ENCODE data around the gene PRIM1. TPM values are rescaled to one million over a fixed set of nuclear protein-coding genes. Genes with fewer than 3 reads are reported as not detected.
A peak's percentile ranks its signal among the peaks of the same experiment; 100 is the strongest.
"Not testable (repeated sequence)": the region's sequence is repeated elsewhere in the genome, so short reads cannot be mapped to it uniquely, and the experiment has no call there.

The PRIM1 gene
- total RNA-seq, 2 experiments from 2014 or later = 5.3 to 6.1 TPM

GRCh38 chr12:56749853-56750252, 2.3 kb downstream of the PRIM1 start:
- no peak for ATAC-seq (ENCODE audit: poor library complexity)
- peaks cover 68% of the 10 kb centered on the region for H3K36me3 Mint-ChIP-seq (ENCODE audit: low read depth)
- H3K36me3 ChIP-seq (ENCODE audit: insufficient read depth, low read length) = peaks cover 34% of the 10 kb centered on the region
- TF ChIP-seq, protein P1, sequence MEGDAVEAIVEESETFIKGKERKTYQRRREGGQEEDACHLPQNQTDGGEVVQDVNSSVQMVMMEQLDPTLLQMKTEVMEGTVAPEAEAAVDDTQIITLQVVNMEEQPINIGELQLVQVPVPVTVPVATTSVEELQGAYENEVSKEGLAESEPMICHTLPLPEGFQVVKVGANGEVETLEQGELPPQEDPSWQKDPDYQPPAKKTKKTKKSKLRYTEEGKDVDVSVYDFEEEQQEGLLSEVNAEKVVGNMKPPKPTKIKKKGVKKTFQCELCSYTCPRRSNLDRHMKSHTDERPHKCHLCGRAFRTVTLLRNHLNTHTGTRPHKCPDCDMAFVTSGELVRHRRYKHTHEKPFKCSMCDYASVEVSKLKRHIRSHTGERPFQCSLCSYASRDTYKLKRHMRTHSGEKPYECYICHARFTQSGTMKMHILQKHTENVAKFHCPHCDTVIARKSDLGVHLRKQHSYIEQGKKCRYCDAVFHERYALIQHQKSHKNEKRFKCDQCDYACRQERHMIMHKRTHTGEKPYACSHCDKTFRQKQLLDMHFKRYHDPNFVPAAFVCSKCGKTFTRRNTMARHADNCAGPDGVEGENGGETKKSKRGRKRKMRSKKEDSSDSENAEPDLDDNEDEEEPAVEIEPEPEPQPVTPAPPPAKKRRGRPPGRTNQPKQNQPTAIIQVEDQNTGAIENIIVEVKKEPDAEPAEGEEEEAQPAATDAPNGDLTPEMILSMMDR (IDR thresholded peaks at IDR 0.05) = no peak
- H3K27ac Mint-ChIP-seq = peak overlapping the region; percentile 27
- H3K4me1 ChIP-seq (ENCODE audit: insufficient read depth, low read length) = peaks cover 10% of the 10 kb centered on the region
- no peaks in the 10 kb centered on the region for H3K27me3 ChIP-seq (ENCODE audit: control insufficient read depth in 1 of 2, insufficient read depth in 2 of 2, low read length in 2 of 2)
- ChIA-PET POLR2A (no interaction called here), CTCF (no interaction called here)
- peak overlapping the region; percentile 76 for H3K4me3 Mint-ChIP-seq
- DNase-seq = no peak
- no peak overlapping the region for H3K4me3 ChIP-seq (ENCODE audit: low read length)
- H3K4me1 Mint-ChIP-seq (ENCODE audit: low read depth) = peaks cover 33% of the 10 kb centered on the region
- no peak overlapping the region for H3K27ac ChIP-seq (ENCODE audit: low read depth in 1 of 2, low read length in 2 of 2)
- H3K9me3 Mint-ChIP-seq = no peaks in the 10 kb centered on the region
- intact Hi-C loops (cut with DNase I, micrococcal nuclease) = loop anchor here (2.0 to 5.0 kb wide), 2 partner anchors 23 to 377 kb away; partner anchors contain the start of gene LRP1 (in 1 of the 2)
- no peaks in the 10 kb centered on the region for H3K9me3 ChIP-seq (ENCODE audit: control insufficient read depth in 1 of 2, insufficient read depth in 1 of 2, low read length in 2 of 2)
- H3K27me3 Mint-ChIP-seq = no peaks in the 10 kb centered on the region

GRCh38 chr12:56749359-56749758, 2.8 kb downstream of the PRIM1 start:
- Mint-ChIP-seq H3K4me3 (no peak overlapping the region), H3K27ac (no peak overlapping the region), H3K9me3 (no peaks in the 10 kb centered on the region), H3K36me3 (ENCODE audit: low read depth) (peaks cover 72% of the 10 kb centered on the region), H3K27me3 (no peaks in the 10 kb centered on the region), H3K4me1 (ENCODE audit: low read depth) (peaks cover 33% of the 10 kb centered on the region)
- ChIA-PET CTCF (no interaction called here), POLR2A (no interaction called here)
- no peak for ATAC-seq (ENCODE audit: poor library complexity)
- no peak overlapping the region for H3K27ac ChIP-seq (ENCODE audit: low read depth in 1 of 2, low read length in 2 of 2)
- no peaks in the 10 kb centered on the region for H3K9me3 ChIP-seq (ENCODE audit: control insufficient read depth in 1 of 2, insufficient read depth in 1 of 2, low read length in 2 of 2)
- H3K4me1 ChIP-seq (ENCODE audit: insufficient read depth, low read length) = peaks cover 10% of the 10 kb centered on the region
- H3K36me3 ChIP-seq (ENCODE audit: insufficient read depth, low read length) = peaks cover 38% of the 10 kb centered on the region
- H3K27me3 ChIP-seq (ENCODE audit: control insufficient read depth in 1 of 2, insufficient read depth in 2 of 2, low read length in 2 of 2) = no peaks in the 10 kb centered on the region
- DNase-seq = no peak
- intact Hi-C loops (cut with DNase I, micrococcal nuclease) = loop anchor here in 1 of 2 experiments (2.0 kb wide), 1 partner anchor 23 kb away; no protein-coding TSS in a partner anchor
- no peak overlapping the region for H3K4me3 ChIP-seq (ENCODE audit: low read length)
- TF ChIP-seq, protein P1 (IDR thresholded peaks at IDR 0.05) = no peak

DNA sequence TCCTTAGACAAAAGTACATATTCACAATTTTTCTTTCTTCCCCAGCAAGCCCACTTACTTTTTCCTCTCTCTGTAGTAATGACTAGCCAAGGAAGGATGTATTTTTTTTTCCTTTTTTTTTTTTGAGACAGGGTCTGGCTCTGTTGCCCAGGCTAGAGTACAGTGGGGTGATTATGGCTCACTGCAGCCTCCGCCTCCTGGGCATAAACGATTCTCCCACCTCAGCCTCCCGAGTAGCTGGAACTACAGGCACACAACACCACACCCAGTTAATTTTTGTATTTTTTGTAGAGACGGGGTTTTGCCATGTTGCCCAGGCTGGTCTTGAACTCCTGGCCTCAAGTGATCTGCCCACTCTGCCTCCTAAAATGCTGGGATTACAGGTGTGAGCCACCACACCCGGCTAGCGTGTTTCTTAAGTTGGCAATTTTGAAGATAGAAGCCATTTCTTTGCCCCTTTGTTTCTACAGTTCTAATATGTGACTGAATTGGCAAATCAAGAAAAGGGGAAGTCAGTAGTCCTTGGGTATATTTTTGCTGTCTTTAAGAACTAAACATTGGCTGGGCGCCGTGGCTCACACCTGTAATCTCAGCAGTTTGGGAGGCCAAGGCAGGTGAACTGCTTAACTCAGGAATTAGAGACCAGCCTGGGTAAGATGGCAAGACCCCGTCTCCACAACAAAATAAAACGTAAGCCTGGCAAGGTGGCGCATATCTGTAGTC, 23.8 kb downstream of the PRIM1 start:
- H3K36me3 Mint-ChIP-seq (ENCODE audit: low read depth) = peaks cover 68% of the 10 kb centered on the region
- ATAC-seq (ENCODE audit: poor library complexity) (no peak), DNase-seq (no peak)
- H3K27ac ChIP-seq (ENCODE audit: low read depth in 1 of 2, low read length in 2 of 2) = no peak overlapping the region
- intact Hi-C loops (cut with DNase I, micrococcal nuclease) = loop anchor here in 1 of 2 experiments (10.0 kb wide), 2 partner anchors 53 to 903 kb away; partner anchors contain the start of gene DNAJC14
- H3K4me3 ChIP-seq (ENCODE audit: low read length) = no peak overlapping the region
- TF ChIP-seq, protein P1 (IDR thresholded peaks at IDR 0.05) = no peak
- CTCF ChIA-PET = no interaction called here
- no peaks in the 10 kb centered on the region for H3K9me3 ChIP-seq (ENCODE audit: control insufficient read depth in 1 of 2, insufficient read depth in 1 of 2, low read length in 2 of 2)
- peaks cover 21% of the 10 kb centered on the region for H3K4me1 ChIP-seq (ENCODE audit: insufficient read depth, low read length)
- H3K27ac Mint-ChIP-seq = no peak overlapping the region
- H3K36me3 ChIP-seq (ENCODE audit: insufficient read depth, low read length) = peaks cover 25% of the 10 kb centered on the region
- H3K27me3 Mint-ChIP-seq = no peaks in the 10 kb centered on the region
- no peaks in the 10 kb centered on the region for H3K9me3 Mint-ChIP-seq
- peaks cover 28% of the 10 kb centered on the region for H3K4me1 Mint-ChIP-seq (ENCODE audit: low read depth)
- POLR2A ChIA-PET = interaction anchor here (4.5 kb wide), 1 partner anchor 40 kb away, joined by 122 read pairs; the partner anchor contains the start of gene PTGES3
- H3K27me3 ChIP-seq (ENCODE audit: control insufficient read depth in 1 of 2, insufficient read depth in 2 of 2, low read length in 2 of 2) = no peaks in the 10 kb centered on the region
- H3K4me3 Mint-ChIP-seq = no peak overlapping the region

DNA sequence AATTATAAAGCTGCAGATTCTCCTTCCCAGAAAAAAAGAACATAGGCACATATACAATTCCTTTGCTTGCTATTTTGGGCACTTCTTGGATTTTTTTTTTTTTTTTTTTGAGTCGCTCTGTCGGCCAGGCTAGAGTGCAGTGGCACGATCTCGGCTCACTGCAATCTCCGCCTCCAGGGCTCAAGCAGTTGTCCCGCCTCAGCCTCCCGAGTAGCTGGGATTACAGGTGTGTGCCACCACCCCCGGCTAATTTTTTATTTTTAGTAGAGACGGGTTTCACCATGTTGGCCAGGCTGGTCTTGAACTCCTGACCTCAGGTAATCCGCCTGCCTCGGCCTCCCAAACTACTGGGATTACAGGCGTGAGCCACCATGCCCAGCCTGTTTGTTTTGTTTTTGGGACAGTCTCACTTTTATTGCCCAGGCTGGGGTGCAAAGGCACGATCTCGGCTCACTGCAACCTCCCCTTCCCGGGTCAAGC, 25.9 kb downstream of the PRIM1 start:
- CTCF ChIA-PET = interaction anchor here (0.8 to 2.1 kb wide), 7 partner anchors 16 to 98 kb away, joined by 3 to 9 read pairs (median 4); no protein-coding TSS in a partner anchor
- Mint-ChIP-seq H3K27ac (peak overlapping the region; percentile 92), H3K36me3 (ENCODE audit: low read depth) (peaks cover 73% of the 10 kb centered on the region), H3K4me1 (ENCODE audit: low read depth) (peaks cover 49% of the 10 kb centered on the region), H3K4me3 (peak overlapping the region; percentile 98)
- H3K4me3 ChIP-seq (ENCODE audit: low read length); H3K9me3 ChIP-seq (ENCODE audit: control insufficient read depth in 1 of 2, insufficient read depth in 1 of 2, low read length in 2 of 2); H3K27me3 ChIP-seq (ENCODE audit: control insufficient read depth in 1 of 2, insufficient read depth in 2 of 2, low read length in 2 of 2); ATAC-seq (ENCODE audit: poor library complexity); H3K27me3 Mint-ChIP-seq; H3K9me3 Mint-ChIP-seq; DNase-seq: not testable (repeated sequence)
- Histone ChIP-seq H3K27ac (ENCODE audit: low read depth in 1 of 2, low read length in 2 of 2) (peak overlapping the region; percentile 86 to 91), H3K4me1 (ENCODE audit: insufficient read depth, low read length) (peaks cover 38% of the 10 kb centered on the region), H3K36me3 (ENCODE audit: insufficient read depth, low read length) (peaks cover 31% of the 10 kb centered on the region)
- intact Hi-C loops (cut with DNase I, micrococcal nuclease) = loop anchor here in 1 of 2 experiments (2.0 to 10.0 kb wide), 3 partner anchors 23 to 901 kb away; partner anchors contain the start of gene DNAJC14
- POLR2A ChIA-PET = interaction anchor here (0.6 to 4.5 kb wide), 16 partner anchors 8 to 505 kb away, joined by 3 to 122 read pairs (median 8); partner anchors contain the start of genes ATP5F1B, BAZ2A, GLS2 and NEMP1
